SK-N-SH treated with all-trans-retinoic acid at 6 μM for 48 hours (cell line): ENCODE data around the gene LMCD1.

Experiments used
- ATAC-seq: fragments of 200-7000 bp; cut with Tn5 transposase; 3 replicates; pipeline ENCODE4 v1.9.1; 2020; ENCODE audit warnings: mild to moderate bottlenecking, moderate library complexity
- BACH2 ChIP-seq: fragments of 250-450 bp; sonication (Bioruptor Pico); IDR thresholded peaks from 2 replicates; pipeline ENCODE4 v1.9.0; 2021; ENCODE audit warnings: mild to moderate bottlenecking, borderline replicate concordance
- ESRRG ChIP-seq: fragments of 250-450 bp; sonication (Bioruptor Pico); IDR thresholded peaks from 2 replicates; pipeline ENCODE4 v1.6.1; 2021; ENCODE audit warnings: mild to moderate bottlenecking
- GLIS3 ChIP-seq: fragments of 250-450 bp; sonication (Bioruptor Pico); IDR thresholded peaks from 2 replicates; pipeline ENCODE4 v1.5.0; 2020; ENCODE audit warnings: mild to moderate bottlenecking, moderate library complexity
- OSR1 ChIP-seq: fragments of 250-450 bp; sonication (Bioruptor Pico); IDR thresholded peaks from 2 replicates; pipeline ENCODE4 v1.8.0; 2022; ENCODE audit warnings: moderate library complexity, mild to moderate bottlenecking, inconsistent platforms
- PPARA ChIP-seq: fragments of 250-450 bp; sonication (Bioruptor Pico); IDR thresholded peaks from 2 replicates; pipeline ENCODE4 v1.5.0; 2020; ENCODE audit warnings: mild to moderate bottlenecking, borderline replicate concordance
- RARB ChIP-seq: fragments of 250-450 bp; sonication (Bioruptor Pico); IDR thresholded peaks from 2 replicates; pipeline ENCODE4 v1.8.0; 2021; ENCODE audit warnings: mild to moderate bottlenecking, moderate library complexity
- SNAI2 ChIP-seq: fragments of 250-450 bp; sonication (Bioruptor Pico); IDR thresholded peaks from 2 replicates; pipeline ENCODE4 v1.5.0; 2020; ENCODE audit warnings: mild to moderate bottlenecking, moderate library complexity
- TCF4 ChIP-seq: fragments of 250-450 bp; sonication (Bioruptor Pico); IDR thresholded peaks from 2 replicates; pipeline ENCODE4 v1.8.0; 2021; ENCODE audit warnings: mild to moderate bottlenecking, moderate library complexity, borderline replicate concordance
- TOX ChIP-seq: fragments of 250-450 bp; sonication (Bioruptor Pico); IDR thresholded peaks from 2 replicates; pipeline ENCODE4 v1.8.0; 2021; ENCODE audit warnings: mild to moderate bottlenecking, moderate library complexity, borderline replicate concordance
- ZC3H10 ChIP-seq: fragments of 250-450 bp; sonication (Bioruptor Pico); IDR thresholded peaks from 2 replicates; pipeline ENCODE4 v1.5.1; 2021; ENCODE audit warnings: mild to moderate bottlenecking, moderate library complexity
- ZFP3 ChIP-seq: fragments of 250-450 bp; sonication (Bioruptor Pico); IDR thresholded peaks from 2 replicates; pipeline ENCODE4 v1.5.0; 2020; ENCODE audit warnings: mild to moderate bottlenecking, moderate library complexity
- ZFP30 ChIP-seq: fragments of 450-650 bp; formaldehyde crosslinking; IDR thresholded peaks from 2 replicates; pipeline ENCODE4 v1.5.0; 2022; ENCODE audit warnings: mild to moderate bottlenecking, moderate library complexity
- TF ChIP-seq, protein P1 (sequence below): fragments of 250-450 bp; sonication (Bioruptor Pico); IDR thresholded peaks from 2 replicates; pipeline ENCODE4 v1.5.0; 2020; ENCODE audit warnings: mild to moderate bottlenecking, moderate library complexity
- TF ChIP-seq, protein P2 (sequence below): fragments of 250-450 bp; sonication (Bioruptor Pico); IDR thresholded peaks from 2 replicates; pipeline ENCODE4 v1.5.1; 2020; ENCODE audit warnings: low read depth, mild to moderate bottlenecking, moderate library complexity
- TF ChIP-seq, protein P3 (sequence below): fragments of 250-450 bp; sonication (Bioruptor Pico); IDR thresholded peaks from 2 replicates; pipeline ENCODE4 v1.8.0; 2020; ENCODE audit warnings: mild to moderate bottlenecking, moderate library complexity, borderline replicate concordance
- TF ChIP-seq, protein P4 (sequence below): fragments of 250-450 bp; sonication (Bioruptor Pico); IDR thresholded peaks from 2 replicates; pipeline ENCODE4 v1.5.1; 2021; ENCODE audit warnings: mild to moderate bottlenecking, moderate library complexity

The LMCD1 gene

DNA sequence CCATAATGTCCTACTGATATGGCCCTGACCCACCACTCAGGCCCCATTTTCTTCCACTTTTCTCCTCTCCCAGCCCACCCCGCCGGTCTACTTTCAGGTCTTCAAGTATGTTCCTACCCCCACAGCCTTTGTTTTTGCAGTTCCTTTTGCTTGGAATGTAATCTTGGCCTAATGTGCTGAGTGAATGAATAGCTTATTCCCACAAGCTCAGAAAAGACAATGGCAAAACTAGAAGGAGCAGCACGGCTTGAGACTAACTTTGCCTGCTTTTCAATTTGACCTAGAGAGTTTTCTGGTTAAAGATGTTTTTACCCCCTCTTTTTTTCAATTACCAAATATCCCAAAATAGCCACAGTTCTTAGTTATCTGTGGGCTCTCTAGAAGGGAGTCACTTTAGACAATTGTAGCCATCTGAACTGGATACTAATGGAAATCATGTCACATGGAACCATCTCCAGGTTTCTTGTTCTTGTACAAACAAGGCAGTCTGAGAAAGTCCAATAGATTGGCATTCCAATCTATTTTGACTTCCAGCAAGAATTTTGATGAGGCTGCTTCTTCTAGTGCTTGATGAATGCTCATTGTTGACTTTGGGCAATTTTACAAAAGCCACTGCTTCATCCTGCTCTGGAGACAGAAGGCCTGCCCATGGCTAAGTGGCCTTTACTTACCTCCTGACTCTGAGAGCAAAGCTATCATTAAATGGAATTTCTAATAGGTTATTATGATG lies 16.3 kb upstream of the LMCD1 start:
- TF ChIP-seq, protein P1, sequence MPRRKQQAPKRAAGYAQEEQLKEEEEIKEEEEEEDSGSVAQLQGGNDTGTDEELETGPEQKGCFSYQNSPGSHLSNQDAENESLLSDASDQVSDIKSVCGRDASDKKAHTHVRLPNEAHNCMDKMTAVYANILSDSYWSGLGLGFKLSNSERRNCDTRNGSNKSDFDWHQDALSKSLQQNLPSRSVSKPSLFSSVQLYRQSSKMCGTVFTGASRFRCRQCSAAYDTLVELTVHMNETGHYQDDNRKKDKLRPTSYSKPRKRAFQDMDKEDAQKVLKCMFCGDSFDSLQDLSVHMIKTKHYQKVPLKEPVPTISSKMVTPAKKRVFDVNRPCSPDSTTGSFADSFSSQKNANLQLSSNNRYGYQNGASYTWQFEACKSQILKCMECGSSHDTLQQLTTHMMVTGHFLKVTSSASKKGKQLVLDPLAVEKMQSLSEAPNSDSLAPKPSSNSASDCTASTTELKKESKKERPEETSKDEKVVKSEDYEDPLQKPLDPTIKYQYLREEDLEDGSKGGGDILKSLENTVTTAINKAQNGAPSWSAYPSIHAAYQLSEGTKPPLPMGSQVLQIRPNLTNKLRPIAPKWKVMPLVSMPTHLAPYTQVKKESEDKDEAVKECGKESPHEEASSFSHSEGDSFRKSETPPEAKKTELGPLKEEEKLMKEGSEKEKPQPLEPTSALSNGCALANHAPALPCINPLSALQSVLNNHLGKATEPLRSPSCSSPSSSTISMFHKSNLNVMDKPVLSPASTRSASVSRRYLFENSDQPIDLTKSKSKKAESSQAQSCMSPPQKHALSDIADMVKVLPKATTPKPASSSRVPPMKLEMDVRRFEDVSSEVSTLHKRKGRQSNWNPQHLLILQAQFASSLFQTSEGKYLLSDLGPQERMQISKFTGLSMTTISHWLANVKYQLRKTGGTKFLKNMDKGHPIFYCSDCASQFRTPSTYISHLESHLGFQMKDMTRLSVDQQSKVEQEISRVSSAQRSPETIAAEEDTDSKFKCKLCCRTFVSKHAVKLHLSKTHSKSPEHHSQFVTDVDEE (CRISPR knock-in tag) = no peak
- no peak for TF ChIP-seq RARB (CRISPR knock-in tag)
- TF ChIP-seq, protein P2, sequence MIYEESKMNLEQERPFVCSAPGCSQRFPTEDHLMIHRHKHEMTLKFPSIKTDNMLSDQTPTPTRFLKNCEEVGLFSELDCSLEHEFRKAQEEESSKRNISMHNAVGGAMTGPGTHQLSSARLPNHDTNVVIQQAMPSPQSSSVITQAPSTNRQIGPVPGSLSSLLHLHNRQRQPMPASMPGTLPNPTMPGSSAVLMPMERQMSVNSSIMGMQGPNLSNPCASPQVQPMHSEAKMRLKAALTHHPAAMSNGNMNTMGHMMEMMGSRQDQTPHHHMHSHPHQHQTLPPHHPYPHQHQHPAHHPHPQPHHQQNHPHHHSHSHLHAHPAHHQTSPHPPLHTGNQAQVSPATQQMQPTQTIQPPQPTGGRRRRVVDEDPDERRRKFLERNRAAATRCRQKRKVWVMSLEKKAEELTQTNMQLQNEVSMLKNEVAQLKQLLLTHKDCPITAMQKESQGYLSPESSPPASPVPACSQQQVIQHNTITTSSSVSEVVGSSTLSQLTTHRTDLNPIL (CRISPR knock-in tag) = no peak
- TF ChIP-seq, protein P3, sequence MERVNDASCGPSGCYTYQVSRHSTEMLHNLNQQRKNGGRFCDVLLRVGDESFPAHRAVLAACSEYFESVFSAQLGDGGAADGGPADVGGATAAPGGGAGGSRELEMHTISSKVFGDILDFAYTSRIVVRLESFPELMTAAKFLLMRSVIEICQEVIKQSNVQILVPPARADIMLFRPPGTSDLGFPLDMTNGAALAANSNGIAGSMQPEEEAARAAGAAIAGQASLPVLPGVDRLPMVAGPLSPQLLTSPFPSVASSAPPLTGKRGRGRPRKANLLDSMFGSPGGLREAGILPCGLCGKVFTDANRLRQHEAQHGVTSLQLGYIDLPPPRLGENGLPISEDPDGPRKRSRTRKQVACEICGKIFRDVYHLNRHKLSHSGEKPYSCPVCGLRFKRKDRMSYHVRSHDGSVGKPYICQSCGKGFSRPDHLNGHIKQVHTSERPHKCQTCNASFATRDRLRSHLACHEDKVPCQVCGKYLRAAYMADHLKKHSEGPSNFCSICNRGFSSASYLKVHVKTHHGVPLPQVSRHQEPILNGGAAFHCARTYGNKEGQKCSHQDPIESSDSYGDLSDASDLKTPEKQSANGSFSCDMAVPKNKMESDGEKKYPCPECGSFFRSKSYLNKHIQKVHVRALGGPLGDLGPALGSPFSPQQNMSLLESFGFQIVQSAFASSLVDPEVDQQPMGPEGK (CRISPR knock-in tag) = no peak
- no peak for TF ChIP-seq ESRRG (CRISPR knock-in tag)
- TF ChIP-seq TCF4 (CRISPR knock-in tag) = no peak
- no peak for TF ChIP-seq ZFP30 (CRISPR knock-in tag)
- no peak for TF ChIP-seq BACH2 (CRISPR knock-in tag)
- no peak for TF ChIP-seq ZFP3
- TF ChIP-seq OSR1 (CRISPR knock-in tag) = no peak
- no peak for TF ChIP-seq TOX (CRISPR knock-in tag)
- TF ChIP-seq, protein P4, sequence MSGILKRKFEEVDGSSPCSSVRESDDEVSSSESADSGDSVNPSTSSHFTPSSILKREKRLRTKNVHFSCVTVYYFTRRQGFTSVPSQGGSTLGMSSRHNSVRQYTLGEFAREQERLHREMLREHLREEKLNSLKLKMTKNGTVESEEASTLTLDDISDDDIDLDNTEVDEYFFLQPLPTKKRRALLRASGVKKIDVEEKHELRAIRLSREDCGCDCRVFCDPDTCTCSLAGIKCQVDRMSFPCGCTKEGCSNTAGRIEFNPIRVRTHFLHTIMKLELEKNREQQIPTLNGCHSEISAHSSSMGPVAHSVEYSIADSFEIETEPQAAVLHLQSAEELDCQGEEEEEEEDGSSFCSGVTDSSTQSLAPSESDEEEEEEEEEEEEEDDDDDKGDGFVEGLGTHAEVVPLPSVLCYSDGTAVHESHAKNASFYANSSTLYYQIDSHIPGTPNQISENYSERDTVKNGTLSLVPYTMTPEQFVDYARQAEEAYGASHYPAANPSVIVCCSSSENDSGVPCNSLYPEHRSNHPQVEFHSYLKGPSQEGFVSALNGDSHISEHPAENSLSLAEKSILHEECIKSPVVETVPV (CRISPR knock-in tag) = no peak
- no peak for TF ChIP-seq SNAI2 (CRISPR knock-in tag)
- no peak for TF ChIP-seq ZC3H10 (CRISPR knock-in tag)
- ATAC-seq = no peak

DNA sequence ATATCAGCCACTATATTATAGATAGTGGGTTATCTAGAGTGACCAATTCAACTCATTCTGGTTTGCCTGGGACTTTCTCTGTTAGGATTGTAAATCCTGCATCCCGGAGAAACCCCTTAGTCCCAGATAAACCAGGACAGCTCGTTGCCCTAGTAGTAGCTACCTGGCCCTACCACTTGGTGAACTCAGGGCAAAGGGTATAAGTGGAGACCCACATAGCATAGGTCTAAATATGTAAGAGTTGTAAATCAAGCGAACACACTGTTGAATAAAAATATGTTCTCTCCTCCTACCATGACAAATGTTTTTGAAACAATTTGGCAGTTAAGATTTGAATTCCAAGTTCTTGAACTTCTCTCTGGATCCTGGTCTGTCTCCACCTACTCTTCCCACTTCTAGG lies 15.7 kb upstream of the LMCD1 start:
- TF ChIP-seq GLIS3 (CRISPR knock-in tag) (no peak), TCF4 (CRISPR knock-in tag) (no peak), ZFP3 (no peak), OSR1 (CRISPR knock-in tag) (no peak), PPARA (no peak)
- TF ChIP-seq, protein P2 (CRISPR knock-in tag) = no peak
- ATAC-seq = no peak

DNA sequence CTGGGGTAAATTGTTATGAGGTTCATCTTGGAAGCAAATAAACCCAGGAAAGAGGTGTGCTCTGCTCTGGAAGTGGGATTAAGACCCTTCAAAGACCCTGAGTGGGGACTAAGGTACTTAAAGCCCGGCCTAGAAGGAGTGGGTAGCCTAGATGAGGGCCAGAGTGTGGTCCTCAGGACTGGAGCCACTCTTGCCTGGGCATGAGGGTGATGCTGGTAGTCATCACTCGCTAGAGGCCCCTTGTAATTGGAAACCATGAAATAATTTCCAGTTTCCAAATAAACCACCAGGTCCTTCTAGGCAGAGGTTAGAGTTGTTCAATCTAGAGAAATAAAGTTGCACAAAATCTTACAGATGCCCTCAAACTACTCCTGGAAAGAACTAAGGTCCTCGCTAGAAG lies 15.2 kb upstream of the LMCD1 start:
- TF ChIP-seq, protein P1 (CRISPR knock-in tag) = no peak
- ATAC-seq = no peak
